PC-3 (cell line): ENCODE data around the gene MYO1A. TPM values are rescaled to one million over a fixed set of nuclear protein-coding genes. Genes with fewer than 3 reads are reported as not detected.

Experiments
- ATAC-seq: fragments of 200-7000 bp; cut with Tn5 transposase; 2 replicates; pipeline ENCODE4 v1.9.1; 2020; ENCODE audit warnings: mild to moderate bottlenecking, moderate library complexity
- BruUV-seq: library from RNA; stranded (reverse); fragments of 400-500 nt; replicated peaks from 2 replicates; lab custom pipeline; 2021; lab: Mats Ljungman, UMichigan
- CTCF ChIA-PET: fragments of 300-600 bp; sonication (Branson Sonifier 250); formaldehyde crosslinking; loops from one replicate; lab custom pipeline; 2022; ENCODE audit warnings: antibody characterized with exemption; lab: Charles Lee
- POLR2A ChIA-PET: fragments of 300-600 bp; sonication (Branson Sonifier 250); formaldehyde crosslinking; loops from one replicate; lab custom pipeline; 2022; ENCODE audit warnings: antibody characterized with exemption; ENCODE audit not compliant: unreplicated experiment; lab: Charles Lee
- DNase-seq: peaks from one replicate; pipeline ENCODE4 v3.0.0-alpha.2; 2015
- H2AFZ ChIP-seq: fragments of 300-600 bp; sonication (generic); 2 replicates; pipeline ENCODE4 v1.6.0; 2016; ENCODE audit warnings: antibody characterized with exemption, low read length
- H3F3A ChIP-seq: fragments of 300-600 bp; sonication (generic); one replicate; pipeline ENCODE4 v1.6.0; 2017; ENCODE audit warnings: antibody characterized with exemption, low read length, control low read depth, mild to moderate bottlenecking; ENCODE audit not compliant: unreplicated experiment
- H3K27ac ChIP-seq: fragments of 300-600 bp; sonication (generic); 2 replicates; pipeline ENCODE4 v1.5.1; 2016; ENCODE audit warnings: mild to moderate bottlenecking, low read length
- H3K27me3 ChIP-seq: fragments of 300-600 bp; sonication (generic); 2 replicates; pipeline ENCODE4 v1.6.1; 2016; ENCODE audit warnings: low read length, mixed read lengths
- H3K36me3 ChIP-seq: fragments of 300-600 bp; sonication (generic); 2 replicates; pipeline ENCODE4 v1.6.1; 2016; ENCODE audit warnings: low read depth, mixed run types, low read length, mixed read lengths
- H3K4me1 ChIP-seq: fragments of 300-600 bp; sonication (generic); 2 replicates; pipeline ENCODE4 v1.5.1; 2016; ENCODE audit warnings: low read length; ENCODE audit not compliant: insufficient read depth
- H3K4me2 ChIP-seq: fragments of 300-600 bp; sonication (generic); 2 replicates; pipeline ENCODE4 v1.6.0; 2016; ENCODE audit warnings: low read length
- H3K4me3 ChIP-seq: fragments of 300-600 bp; sonication (generic); 2 replicates; pipeline ENCODE4 v1.5.1; 2016; ENCODE audit warnings: mild to moderate bottlenecking, low read length, mixed read lengths
- H3K79me2 ChIP-seq: fragments of 300-600 bp; sonication (generic); 2 replicates; pipeline ENCODE4 v1.6.1; 2017; ENCODE audit warnings: low read length, mixed read lengths
- H3K9ac ChIP-seq: fragments of 300-600 bp; sonication (generic); 2 replicates; pipeline ENCODE4 v1.6.0; 2016; ENCODE audit warnings: mild to moderate bottlenecking, low read length
- H3K9me2 ChIP-seq: fragments of 300-600 bp; sonication (generic); replicated peaks from 2 replicates; pipeline ENCODE4 v1.6.1; 2016; ENCODE audit warnings: mixed run types, low read length, mixed read lengths
- H3K9me3 ChIP-seq: fragments of 300-600 bp; sonication (generic); 2 replicates; pipeline ENCODE4 v1.6.1; 2016; ENCODE audit warnings: low read length, mixed read lengths
- H4K20me1 ChIP-seq: fragments of 300-600 bp; sonication (generic); 2 replicates; pipeline ENCODE4 v1.6.1; 2016; ENCODE audit warnings: low read length, mixed read lengths
- CTCF ChIP-seq: fragments of 300-600 bp; sonication (generic); conservative IDR thresholded peaks from 2 replicates; pipeline ENCODE4 v1.5.1; 2017; ENCODE audit warnings: antibody characterized with exemption, low read depth, mild to moderate bottlenecking, low read length
- EZH2 ChIP-seq: fragments of 300-600 bp; sonication (generic); IDR thresholded peaks from one replicate; pipeline ENCODE4 v1.6.1; 2017; ENCODE audit warnings: antibody characterized with exemption, mild to moderate bottlenecking, low read length; ENCODE audit not compliant: unreplicated experiment
- EZH2phosphoT487 ChIP-seq: fragments of 300-600 bp; sonication (generic); IDR thresholded peaks from 2 replicates; pipeline ENCODE4 v1.6.1; 2018; ENCODE audit warnings: mild to moderate bottlenecking, antibody characterized with exemption, low read length, borderline replicate concordance
- intact Hi-C: fragments of 100-400 bp; cut with micrococcal nuclease; formaldehyde crosslinking; loops from 2 replicates; pipeline ENCODE4 v1.9.0; 2023
- total RNA-seq: library from RNA; depleted of rRNA; stranded (reverse); fragments of >200 nt; gene quantifications from 2 replicates; pipeline ENCODE4 v1.2.3, GENCODE V29; 2014

Gene MYO1A
- total RNA-seq, 1 experiment from 2014 or later: not detected

- no peaks in the 10 kb centered on the region for H3K9me3 ChIP-seq
- CTCF ChIA-PET: no interaction called here
These were observed 54.6 kb downstream of the MYO1A start for GRCh38 chr12:56995201-56995929.

GRCh38 chr12:56994231-56994746 lies 55.6 kb downstream of the MYO1A start:
- Histone ChIP-seq H3K9me2 (no peaks in the 10 kb centered on the region), H3K4me1 (peaks cover 1% of the 10 kb centered on the region; the same call in 1 of the 2 replicates), H3K79me2 (no peaks in the 10 kb centered on the region), H4K20me1 (no peaks in the 10 kb centered on the region), H3K27ac (no peak overlapping the region), H2AFZ (no peak overlapping the region), H3K9ac (no peak overlapping the region), H3K27me3 (no peaks in the 10 kb centered on the region), H3F3A (no peaks in the 10 kb centered on the region), H3K36me3 (no peaks in the 10 kb centered on the region), H3K4me3 (no peak overlapping the region), H3K9me3 (no peaks in the 10 kb centered on the region), H3K4me2 (no peak overlapping the region)
- TF ChIP-seq EZH2phosphoT487: no peak
- no peak for TF ChIP-seq EZH2
- TF ChIP-seq CTCF: no peak
- ChIA-PET CTCF (no interaction called here), POLR2A (no interaction called here)
- intact Hi-C loops: no loop called here
- no peak for DNase-seq
- no peak for ATAC-seq
- BruUV-seq: no TSS peak

More at GRCh38 chr12:56995201-56995929, 54.6 kb downstream of the MYO1A start:
- no peak overlapping the region for H3K4me2 ChIP-seq
- H3K4me1 ChIP-seq: peaks cover 7% of the 10 kb centered on the region; the same call in 1 of the 2 replicates
- no peak for ATAC-seq
- H3K36me3 ChIP-seq: 0 out of 2 replicates have a peak, but pooled peaks cover 1% of the 10 kb centered on the region
- no peaks in the 10 kb centered on the region for H4K20me1 ChIP-seq
- POLR2A ChIA-PET: no interaction called here
- no peak for TF ChIP-seq EZH2phosphoT487
- TF ChIP-seq CTCF: no peak
- H2AFZ ChIP-seq: no peak overlapping the region
- H3K27me3 ChIP-seq: no peaks in the 10 kb centered on the region
- intact Hi-C loops: no loop called here
- no peak overlapping the region for H3K9ac ChIP-seq
- no peak for DNase-seq
- 0 out of 2 replicates have a peak, but pooled peaks cover 5% of the 10 kb centered on the region for H3K79me2 ChIP-seq
- no peaks in the 10 kb centered on the region for H3K9me2 ChIP-seq
- H3F3A ChIP-seq: no peaks in the 10 kb centered on the region
- BruUV-seq: no TSS peak
- no peak overlapping the region for H3K4me3 ChIP-seq
- H3K27ac ChIP-seq: no peak overlapping the region

- Histone ChIP-seq H3F3A (no peaks in the 10 kb centered on the region), H3K36me3 (no peaks in the 10 kb centered on the region), H3K79me2 (no peaks in the 10 kb centered on the region), H3K4me1 (no peaks in the 10 kb centered on the region), H3K9me3 (no peaks in the 10 kb centered on the region), H3K4me3 (no peak overlapping the region), H3K4me2 (no peak overlapping the region), H4K20me1 (no peaks in the 10 kb centered on the region), H3K9me2 (no peaks in the 10 kb centered on the region), H2AFZ (no peak overlapping the region), H3K27ac (no peak overlapping the region), H3K27me3 (no peaks in the 10 kb centered on the region), H3K9ac (no peak overlapping the region)
- POLR2A ChIA-PET: no interaction called here
- BruUV-seq: no TSS peak
- intact Hi-C loops: no loop called here
- no peak for TF ChIP-seq CTCF
- DNase-seq (no peak), ATAC-seq (no peak)
- CTCF ChIA-PET: no interaction called here
These were observed 56.6 kb downstream of the MYO1A start for GRCh38 chr12:56993346-56993745.
